Measurements from ENCODE around the gene PHLDA1. TPM values are rescaled to one million over a fixed set of nuclear protein-coding genes. Genes with fewer than 3 reads are reported as not detected.

Gene PHLDA1
- total RNA-seq, 1 donor, result 70.4 TPM

GRCh38 chr12:76055393-76055792, 23.8 kb upstream of the PHLDA1 start:
- no peak for DNase-seq (ENCODE audit: low read depth)
- H3K4me3 ChIP-seq (ENCODE audit: low read depth, low read length), result no peak overlapping the region
- no peak for TF ChIP-seq CTCF (IDR thresholded peaks at IDR 0.05; ENCODE audit: insufficient read depth, low read depth, low read length)

- DNase-seq (ENCODE audit: low read depth), result no peak
- no peak for TF ChIP-seq CTCF (IDR thresholded peaks at IDR 0.05; ENCODE audit: insufficient read depth, low read depth, low read length)
- H3K4me3 ChIP-seq (ENCODE audit: low read depth, low read length), result no peak overlapping the region
Observed at GRCh38 chr12:76049575-76050251, 18.1 kb upstream of the PHLDA1 start.

- H3K4me3 ChIP-seq (ENCODE audit: low read depth, low read length), result no peak overlapping the region
- DNase-seq (ENCODE audit: low read depth), result no peak
- TF ChIP-seq CTCF (IDR thresholded peaks at IDR 0.05; ENCODE audit: insufficient read depth, low read depth, low read length), result no peak
Observed at GRCh38 chr12:76047742-76048141, 16.2 kb upstream of the PHLDA1 start.

- no peak overlapping the region for H3K4me3 ChIP-seq (ENCODE audit: low read depth, low read length)
- TF ChIP-seq CTCF (IDR thresholded peaks at IDR 0.05; ENCODE audit: insufficient read depth, low read depth, low read length), result no peak
- no peak for DNase-seq (ENCODE audit: low read depth)
Observed at GRCh38 chr12:76047060-76047459, 15.5 kb upstream of the PHLDA1 start.

GRCh38 chr12:76043377-76043776, 11.8 kb upstream of the PHLDA1 start:
- no peak for TF ChIP-seq CTCF (IDR thresholded peaks at IDR 0.05; ENCODE audit: insufficient read depth, low read depth, low read length)
- H3K4me3 ChIP-seq (ENCODE audit: low read depth, low read length), result no peak overlapping the region
- no peak for DNase-seq (ENCODE audit: low read depth)

- H3K4me3 ChIP-seq (ENCODE audit: low read depth, low read length), result no peak overlapping the region
- TF ChIP-seq CTCF (IDR thresholded peaks at IDR 0.05; ENCODE audit: insufficient read depth, low read depth, low read length), result no peak
- DNase-seq (ENCODE audit: low read depth), result peak; percentile 60
Observed at GRCh38 chr12:76042147-76042546, 10.6 kb upstream of the PHLDA1 start.

- no peak for DNase-seq (ENCODE audit: low read depth)
- H3K4me3 ChIP-seq (ENCODE audit: low read depth, low read length), result no peak overlapping the region
- TF ChIP-seq CTCF (IDR thresholded peaks at IDR 0.05; ENCODE audit: insufficient read depth, low read depth, low read length), result no peak
Observed at GRCh38 chr12:76041406-76041805, 9.8 kb upstream of the PHLDA1 start.

All from fibroblast of villous mesenchyme (primary cell).